WI38 (cell line): ENCODE data around the gene XIRP1.

Source experiments
- H3K4me3 ChIP-seq: 2 replicates; pipeline ENCODE4 v1.5.1; 2011; ENCODE audit warnings: low read depth, mild to moderate bottlenecking, control low read depth, low read length
- TF ChIP-seq, protein P1 (sequence below): IDR thresholded peaks from 2 replicates; pipeline ENCODE4 v1.5.1; 2012; ENCODE audit warnings: low read depth, mild to moderate bottlenecking, control low read depth, low read length

Gene XIRP1

DNA sequence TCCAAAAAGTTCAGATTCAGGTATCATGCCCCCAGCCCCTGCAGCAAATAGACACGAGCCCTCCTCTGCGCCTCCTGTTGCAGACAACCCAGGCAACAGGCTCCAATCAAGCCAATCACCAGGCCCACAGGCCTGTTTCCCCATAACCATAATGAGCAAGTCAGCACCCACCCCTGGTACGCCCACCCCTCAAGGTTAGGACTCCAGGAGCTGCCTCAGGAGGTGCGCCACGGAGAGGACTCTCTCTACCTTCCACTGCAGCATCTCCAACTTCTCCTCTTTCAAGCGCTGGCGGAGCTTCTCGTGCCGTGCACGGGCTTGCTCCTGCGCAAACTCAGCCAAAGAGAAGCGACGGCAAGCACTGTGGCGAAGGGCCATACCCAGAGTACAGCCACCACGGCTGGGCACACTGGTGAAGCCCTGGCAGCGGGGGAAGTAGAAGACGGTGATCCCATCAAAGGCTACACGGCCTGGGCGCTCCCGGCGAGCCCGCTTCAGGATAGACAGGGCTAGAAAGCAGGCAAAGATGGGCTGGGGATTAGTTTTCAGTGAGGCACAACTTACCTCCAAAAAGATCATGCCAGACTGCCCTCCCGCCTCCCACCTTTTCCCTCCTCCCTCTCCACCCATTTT, 47.5 kb downstream of the XIRP1 start:
- no peak overlapping the region for H3K4me3 ChIP-seq
- TF ChIP-seq, protein P1, sequence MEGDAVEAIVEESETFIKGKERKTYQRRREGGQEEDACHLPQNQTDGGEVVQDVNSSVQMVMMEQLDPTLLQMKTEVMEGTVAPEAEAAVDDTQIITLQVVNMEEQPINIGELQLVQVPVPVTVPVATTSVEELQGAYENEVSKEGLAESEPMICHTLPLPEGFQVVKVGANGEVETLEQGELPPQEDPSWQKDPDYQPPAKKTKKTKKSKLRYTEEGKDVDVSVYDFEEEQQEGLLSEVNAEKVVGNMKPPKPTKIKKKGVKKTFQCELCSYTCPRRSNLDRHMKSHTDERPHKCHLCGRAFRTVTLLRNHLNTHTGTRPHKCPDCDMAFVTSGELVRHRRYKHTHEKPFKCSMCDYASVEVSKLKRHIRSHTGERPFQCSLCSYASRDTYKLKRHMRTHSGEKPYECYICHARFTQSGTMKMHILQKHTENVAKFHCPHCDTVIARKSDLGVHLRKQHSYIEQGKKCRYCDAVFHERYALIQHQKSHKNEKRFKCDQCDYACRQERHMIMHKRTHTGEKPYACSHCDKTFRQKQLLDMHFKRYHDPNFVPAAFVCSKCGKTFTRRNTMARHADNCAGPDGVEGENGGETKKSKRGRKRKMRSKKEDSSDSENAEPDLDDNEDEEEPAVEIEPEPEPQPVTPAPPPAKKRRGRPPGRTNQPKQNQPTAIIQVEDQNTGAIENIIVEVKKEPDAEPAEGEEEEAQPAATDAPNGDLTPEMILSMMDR, result no peak

DNA sequence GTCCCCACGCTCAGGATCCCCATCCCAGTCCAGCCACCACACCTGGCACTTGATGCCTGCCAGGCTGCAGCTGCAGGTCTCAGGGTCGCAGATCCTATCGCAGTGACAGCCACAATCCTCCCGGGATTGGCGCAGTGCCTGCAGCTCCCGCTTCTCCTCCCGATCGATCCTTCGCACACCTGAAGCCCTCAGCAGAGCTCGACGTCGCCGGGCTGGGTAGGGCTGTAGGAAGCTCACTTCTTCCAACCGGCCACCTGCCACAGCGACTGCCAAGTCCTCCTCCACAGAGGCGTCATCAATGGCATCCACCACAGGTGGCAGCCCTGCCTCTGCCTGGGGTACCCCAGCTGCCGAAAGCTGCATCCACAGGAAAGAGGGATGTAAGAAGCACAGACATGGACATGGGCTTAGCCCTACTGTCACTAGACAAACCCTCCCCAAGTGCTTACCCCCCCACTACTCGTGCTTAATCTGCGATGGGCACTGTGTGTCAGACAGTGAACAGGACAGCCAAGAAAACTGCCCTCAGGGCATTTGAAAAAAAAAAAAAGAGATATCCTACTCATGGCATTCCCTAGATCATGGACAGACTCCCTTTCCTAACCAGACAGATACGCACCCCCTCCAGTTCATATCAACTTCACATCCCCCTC, 48.2 kb downstream of the XIRP1 start:
- TF ChIP-seq, protein P1, result no peak

DNA sequence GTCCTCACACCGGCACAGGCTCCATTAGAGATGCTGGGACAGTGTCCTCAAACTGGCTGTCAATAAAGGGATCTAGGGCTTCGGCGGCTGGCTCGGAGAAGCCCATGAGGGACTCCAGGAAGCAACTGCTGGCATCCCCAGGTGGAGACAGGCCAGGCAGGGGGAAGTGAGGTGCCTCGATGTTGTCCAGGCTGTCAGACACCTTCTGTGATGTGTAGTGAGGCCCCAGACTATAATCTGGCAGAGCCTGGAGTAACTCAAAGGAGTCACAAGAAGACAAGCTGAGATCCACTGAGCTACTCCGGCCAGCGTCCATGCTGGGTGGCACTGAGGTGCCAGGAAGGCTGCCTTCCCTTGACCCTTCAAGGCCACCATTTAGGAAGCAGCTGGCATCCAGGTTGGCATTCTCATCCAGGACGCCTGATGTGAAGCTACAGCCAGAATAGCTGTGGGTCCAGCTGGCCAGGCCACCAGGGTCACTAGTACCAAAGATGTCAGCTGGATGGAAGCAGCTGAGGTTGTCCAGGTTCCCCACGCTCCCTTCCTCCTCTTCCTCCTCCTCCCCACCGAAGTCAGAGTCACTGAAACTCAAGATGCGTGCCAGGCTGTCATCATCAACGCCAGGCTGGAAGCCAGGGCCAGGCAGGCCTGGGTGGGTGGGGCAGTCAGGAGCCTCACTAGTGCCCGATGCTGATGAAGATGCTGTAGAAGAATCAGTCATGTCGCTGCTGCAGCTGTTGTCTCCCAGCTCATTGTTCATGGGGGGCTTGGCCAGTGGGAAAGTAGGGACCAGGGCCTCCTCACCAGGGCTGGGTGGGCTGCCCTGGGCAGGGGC, 49.1 kb downstream of the XIRP1 start:
- H3K4me3 ChIP-seq, result no peak overlapping the region
- TF ChIP-seq, protein P1, result no peak

More for the DNA sequence above, 48.2 kb downstream of the XIRP1 start:
- no peak overlapping the region for H3K4me3 ChIP-seq

DNA sequence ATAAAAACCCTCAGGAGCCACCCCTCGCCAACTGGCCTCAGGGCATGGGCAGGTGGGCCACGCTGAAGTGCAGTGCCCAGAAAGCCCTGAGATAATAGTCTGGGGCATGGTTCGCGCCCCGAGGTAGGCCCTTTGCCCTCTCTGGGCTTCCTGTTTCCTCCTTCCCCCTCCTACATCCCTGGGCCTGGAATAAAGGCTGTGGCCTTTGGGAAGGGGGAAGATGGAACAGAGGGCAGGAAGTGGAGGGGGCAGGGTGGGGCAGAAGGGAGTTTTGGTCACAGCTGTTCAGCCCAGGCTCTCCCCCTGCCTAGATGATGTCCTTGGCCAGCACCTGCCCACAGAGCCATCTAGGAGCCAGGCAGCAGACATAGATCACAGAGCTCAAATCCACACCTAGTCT, 50.3 kb downstream of the XIRP1 start:
- H3K4me3 ChIP-seq, result no peak overlapping the region
- TF ChIP-seq, protein P1, result no peak

DNA sequence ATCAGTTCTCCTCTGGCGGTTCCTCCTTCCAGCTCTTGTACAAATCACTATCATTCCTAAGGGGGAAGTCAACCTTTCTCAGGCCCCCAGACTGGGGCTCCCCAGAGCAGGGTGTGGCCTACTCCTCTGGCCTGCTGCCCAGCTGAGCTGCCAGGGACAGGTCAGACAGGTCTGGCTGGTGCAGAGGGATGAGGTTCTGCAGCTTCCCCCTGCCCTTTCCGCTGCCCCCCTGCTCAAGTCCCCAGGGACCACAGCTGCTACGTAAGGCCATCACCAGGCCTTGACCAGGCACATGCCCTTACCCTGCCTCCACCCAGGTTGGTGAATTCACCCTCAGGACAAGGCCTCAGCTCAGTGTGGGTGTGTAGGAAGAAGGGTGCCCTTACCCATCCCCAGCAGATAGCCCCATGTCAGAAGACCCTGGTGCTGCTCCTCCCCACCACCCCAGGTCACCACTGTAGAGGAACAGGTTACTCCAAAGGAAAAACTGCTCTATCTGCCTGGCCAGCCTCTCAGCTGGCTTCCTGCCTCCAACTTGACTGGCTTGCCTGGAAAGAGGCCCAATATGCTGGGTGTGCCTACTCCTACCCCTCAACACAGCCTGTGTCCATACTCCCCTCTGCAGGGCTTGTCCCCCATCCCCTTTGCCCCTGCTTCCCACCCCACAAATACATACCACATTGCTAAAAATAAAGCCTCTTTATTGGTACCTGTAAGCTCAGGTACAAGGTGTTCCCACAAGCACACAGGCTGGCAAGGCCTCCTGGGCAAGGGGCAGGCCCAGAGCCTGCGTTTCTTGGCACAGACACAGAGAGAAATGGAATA, 51.0 kb downstream of the XIRP1 start:
- TF ChIP-seq, protein P1, result no peak

DNA sequence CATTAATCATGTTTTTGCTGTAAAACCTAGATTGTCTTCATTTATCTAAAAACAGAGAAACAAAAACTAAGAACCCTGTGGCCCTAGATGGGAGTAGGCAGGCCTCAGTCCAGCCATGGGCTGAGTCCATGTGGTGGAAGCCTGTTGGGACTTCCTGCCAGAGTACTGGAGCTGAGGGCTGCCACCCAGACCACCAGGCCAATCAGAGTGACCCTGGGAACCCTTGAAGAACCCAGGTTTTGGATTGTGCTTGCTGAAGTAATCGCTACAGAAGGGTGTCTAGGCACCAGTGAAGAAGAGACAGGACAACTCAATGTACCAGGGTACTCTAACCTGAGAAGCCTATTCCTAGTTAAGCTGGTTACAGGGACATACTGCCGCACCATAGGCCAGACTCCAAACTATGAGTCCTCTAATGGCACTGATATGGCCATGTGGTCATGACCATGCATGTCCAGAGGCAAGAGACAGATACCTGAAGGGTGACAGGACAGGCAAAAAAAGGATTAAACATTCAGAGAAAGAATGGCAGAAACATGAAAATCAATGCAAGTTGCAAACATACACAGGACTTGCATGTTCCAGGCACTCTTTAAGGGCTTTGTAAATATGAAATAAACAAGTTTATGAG, 51.9 kb downstream of the XIRP1 start:
- TF ChIP-seq, protein P1, result no peak
- H3K4me3 ChIP-seq, result no peak overlapping the region

More for the DNA sequence above, 51.0 kb downstream of the XIRP1 start:
- no peak overlapping the region for H3K4me3 ChIP-seq
